GM12864 (cell line): ENCODE measurements around the gene DENND1B.

Source experiments
- DNase-seq: peaks from one replicate; pipeline ENCODE4 v3.0.0-alpha.2; 2011; ENCODE audit warnings: low read depth
- H3K4me3 ChIP-seq: 2 replicates; pipeline ENCODE4 v1.5.1; 2011; ENCODE audit warnings: mild to moderate bottlenecking, low read depth, low read length, control low read depth
- CTCF ChIP-seq: IDR thresholded peaks from 2 replicates; pipeline ENCODE4 v1.5.1; 2011; ENCODE audit warnings: low read depth, mild to moderate bottlenecking, moderate library complexity, low read length, control low read depth, inconsistent platforms; ENCODE audit errors: missing control alignments

The DENND1B gene

GRCh38 chr1:197786280-197786679 is 11.0 kb upstream of the DENND1B start:
- no peak for DNase-seq
- no peak overlapping the region for H3K4me3 ChIP-seq
- no peak for TF ChIP-seq CTCF

- no peak for TF ChIP-seq CTCF
- no peak overlapping the region for H3K4me3 ChIP-seq
- no peak for DNase-seq
Measured at GRCh38 chr1:197783510-197783948, 8.2 kb upstream of the DENND1B start.

- no peak for DNase-seq
Measured at GRCh38 chr1:197782722-197783360, 7.6 kb upstream of the DENND1B start.

GRCh38 chr1:197781968-197782721 is 6.9 kb upstream of the DENND1B start:
- no peak overlapping the region for H3K4me3 ChIP-seq
- no peak for TF ChIP-seq CTCF
- DNase-seq = no peak

More at GRCh38 chr1:197782722-197783360, 7.6 kb upstream of the DENND1B start:
- no peak overlapping the region for H3K4me3 ChIP-seq
- TF ChIP-seq CTCF = no peak

- no peak for DNase-seq
- no peak overlapping the region for H3K4me3 ChIP-seq
- no peak for TF ChIP-seq CTCF
Measured at GRCh38 chr1:197779921-197780320, 4.6 kb upstream of the DENND1B start.

- no peak for DNase-seq
- no peak for TF ChIP-seq CTCF
- no peak overlapping the region; the same call in 1 of the 2 replicates for H3K4me3 ChIP-seq
Measured at GRCh38 chr1:197778366-197778945, 3.2 kb upstream of the DENND1B start.
